Ramos (cell line): Measurements from ENCODE around the gene SUPT3H.
"Not testable (repeated sequence)": the region's sequence is repeated elsewhere in the genome, so short reads cannot be mapped to it uniquely, and the experiment has no call there.

Source experiments
- in situ Hi-C: fragments of 300-500 bp; cut with MboI; formaldehyde crosslinking; loops from one replicate; pipeline ENCODE4 v1.14.3; 2022; ENCODE audit warnings: low sequenced_read_pairs; ENCODE audit not compliant: unreplicated experiment

Gene SUPT3H

DNA sequence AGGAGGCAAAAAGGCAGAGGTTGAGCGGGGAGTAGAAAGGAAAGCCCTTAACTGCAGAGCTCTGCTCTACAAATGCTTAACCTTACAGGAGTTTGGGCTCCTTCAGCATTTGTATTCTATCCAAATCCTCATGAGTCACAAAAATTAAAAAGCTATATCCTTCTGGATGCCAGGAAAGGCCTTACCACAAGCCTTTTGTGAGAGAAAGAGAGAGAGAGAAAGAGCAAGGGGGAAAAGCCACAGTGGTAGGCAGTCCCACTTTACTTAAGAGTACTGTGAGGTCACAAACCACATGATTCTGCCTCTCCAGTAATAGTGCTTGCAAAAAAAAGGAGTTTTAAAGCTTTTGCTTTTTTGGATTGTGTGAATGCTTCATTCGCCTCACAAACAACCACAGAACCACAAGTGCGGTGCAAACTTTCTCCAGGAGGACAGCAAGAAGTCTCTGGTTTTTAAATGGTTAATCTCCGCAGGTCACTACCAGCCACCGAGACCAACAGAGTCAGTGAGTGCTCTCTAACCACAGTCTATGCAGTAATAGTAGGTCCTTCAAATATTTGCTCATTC is 49.7 kb downstream of the SUPT3H start, which contains the start of gene RUNX2:
RUNX2 (plus strand) TSS at position 375 of the 567 bp plus-strand sequence. CDS start 397 bp downstream, outside the sequence.
- in situ Hi-C loops: no loop called here

DNA sequence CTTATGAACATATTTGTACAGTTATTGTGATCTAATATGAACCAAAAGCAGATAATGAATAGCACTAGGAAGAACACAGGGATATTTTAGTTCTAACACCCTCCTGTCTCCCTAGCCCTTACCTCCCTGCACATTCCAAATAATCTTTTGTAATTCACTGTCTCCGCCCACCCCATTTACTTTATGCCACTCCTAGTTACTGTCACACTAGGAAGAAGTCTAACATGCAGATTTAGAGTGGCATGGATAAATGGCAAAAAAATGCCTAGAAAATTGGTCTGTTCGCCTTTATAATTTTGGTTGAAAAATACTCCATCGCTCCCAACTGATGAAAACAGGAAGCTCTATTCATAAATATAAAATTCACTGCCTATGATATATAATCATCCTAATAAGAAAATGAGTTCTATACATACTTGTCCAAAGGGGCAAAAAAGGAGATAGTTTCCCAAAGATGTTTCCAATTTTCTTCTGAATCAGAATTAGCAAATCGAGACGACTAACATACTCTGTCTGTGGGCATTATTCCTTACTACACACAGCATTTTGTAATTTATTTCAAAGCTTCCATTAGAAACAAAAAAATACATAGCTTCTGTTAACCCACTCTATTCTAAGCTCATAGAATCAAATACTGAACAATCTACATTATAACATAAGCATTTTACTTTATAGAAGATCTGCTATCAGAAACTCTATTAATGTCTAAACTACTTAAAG is 50.9 kb downstream of the SUPT3H start:
- in situ Hi-C loops: no loop called here

DNA sequence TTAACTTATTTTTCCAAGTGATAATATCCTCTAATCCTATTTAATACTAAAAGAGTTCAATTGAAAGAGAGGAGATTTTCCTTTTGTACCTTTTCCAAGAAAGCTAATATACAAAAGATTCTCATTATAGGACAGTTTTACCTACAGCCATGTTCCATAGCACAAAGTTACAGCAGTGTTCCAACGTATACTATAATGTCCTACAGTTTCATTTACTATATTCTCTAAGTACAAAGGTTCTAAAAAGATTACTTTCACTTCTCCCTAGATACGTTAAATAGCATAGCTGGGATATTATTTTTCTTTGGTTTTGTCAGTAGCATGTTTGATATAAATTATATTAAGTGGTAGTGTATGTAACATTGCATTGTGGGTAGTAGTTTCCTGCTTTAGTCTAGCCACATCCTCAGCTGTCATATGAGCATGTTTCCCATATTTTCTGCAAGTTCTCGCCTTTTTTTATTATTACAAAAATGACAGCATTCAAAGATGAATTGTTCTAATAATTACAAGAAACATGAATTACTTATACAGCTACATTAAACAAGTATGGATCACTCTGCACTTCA is 54.0 kb downstream of the SUPT3H start:
- in situ Hi-C loops: no loop called here

DNA sequence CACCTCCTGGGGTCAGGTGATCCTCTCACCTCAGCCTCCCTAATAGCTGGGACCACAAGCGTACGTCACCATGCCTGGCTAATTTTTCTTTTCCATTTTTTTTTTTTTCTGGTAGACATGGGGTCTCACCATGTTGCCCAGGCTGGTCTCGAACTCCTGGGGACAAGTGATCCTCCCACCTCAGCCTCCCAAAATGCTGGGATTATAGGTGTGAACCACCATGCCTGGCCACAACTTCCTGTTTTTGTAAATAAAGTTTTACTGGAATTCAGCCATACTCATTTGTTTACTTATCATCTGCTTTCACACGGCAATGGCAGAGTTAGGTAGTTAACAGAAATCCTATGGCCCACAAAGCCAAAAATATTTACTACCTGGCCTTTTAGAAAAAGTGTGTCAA is 57.4 kb downstream of the SUPT3H start:
- in situ Hi-C loops: no loop called here

DNA sequence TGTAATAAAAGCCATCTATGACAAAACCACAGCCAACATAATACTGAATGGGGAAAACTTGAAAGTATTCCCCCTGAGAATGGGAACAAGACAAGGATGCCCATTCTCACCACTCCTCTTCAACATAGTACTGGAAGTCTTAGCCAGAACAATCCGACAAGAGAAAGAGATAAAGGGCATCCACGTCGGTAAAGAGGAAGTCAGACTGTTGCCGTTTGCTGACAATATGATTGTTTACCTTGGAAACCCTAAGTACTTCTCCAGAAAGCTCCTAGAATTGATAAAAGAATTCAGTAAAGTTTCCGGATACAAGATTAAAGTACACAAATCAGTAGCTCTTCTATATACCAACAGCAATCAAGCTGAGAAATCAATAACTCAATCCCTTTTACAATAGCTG is 63.6 kb downstream of the SUPT3H start:
- in situ Hi-C loops: no loop called here

DNA sequence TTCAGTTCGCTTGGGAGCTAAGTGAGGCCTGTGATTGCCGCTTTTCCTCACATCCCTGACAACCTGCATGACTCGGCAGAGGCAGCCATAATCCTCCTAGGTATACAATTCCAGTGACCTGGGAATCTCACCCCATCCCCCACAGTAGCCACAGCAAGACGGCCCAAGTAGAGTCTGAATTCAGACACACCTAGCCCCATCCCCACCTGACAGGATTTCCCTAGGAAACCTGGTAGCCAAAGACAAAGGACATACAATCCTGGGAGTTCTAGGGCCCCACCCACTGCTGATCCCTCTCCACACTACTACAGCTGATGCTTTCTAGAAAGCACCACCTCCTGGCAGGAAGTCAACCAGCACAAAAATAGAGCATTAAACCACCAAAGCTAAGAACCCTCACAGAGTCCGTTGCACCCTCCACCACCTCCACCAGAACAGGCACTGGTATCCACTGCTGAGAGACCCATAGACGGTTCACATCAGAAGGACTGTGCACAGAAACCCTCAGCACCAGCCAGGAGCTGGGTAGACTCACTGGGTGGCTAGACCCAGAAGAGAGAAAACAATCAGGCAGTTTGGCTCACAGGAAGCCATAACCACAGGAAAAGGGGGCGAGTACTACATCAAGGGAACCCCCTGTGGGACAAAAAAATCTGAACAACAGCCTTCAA is 67.5 kb downstream of the SUPT3H start:
- in situ Hi-C loops: no loop called here

DNA sequence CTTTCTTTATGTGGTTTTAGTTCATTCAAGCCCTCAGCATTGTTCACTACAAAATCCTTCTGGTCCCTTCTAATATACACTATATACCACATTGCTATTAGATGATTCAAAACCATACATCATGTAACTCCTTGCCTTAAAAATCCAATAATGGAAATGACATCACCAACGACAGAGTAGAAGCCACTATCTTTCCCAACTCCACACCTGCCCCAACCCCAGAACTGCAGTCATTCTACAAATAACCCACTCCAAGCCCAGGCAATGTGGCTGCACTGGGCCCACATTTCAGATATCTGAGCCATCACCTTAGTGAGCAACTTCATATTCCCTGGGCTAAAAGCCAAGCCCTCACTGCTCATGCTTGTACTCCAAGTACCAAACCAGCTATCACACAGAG is 72.2 kb downstream of the SUPT3H start:
- in situ Hi-C loops: no loop called here

DNA sequence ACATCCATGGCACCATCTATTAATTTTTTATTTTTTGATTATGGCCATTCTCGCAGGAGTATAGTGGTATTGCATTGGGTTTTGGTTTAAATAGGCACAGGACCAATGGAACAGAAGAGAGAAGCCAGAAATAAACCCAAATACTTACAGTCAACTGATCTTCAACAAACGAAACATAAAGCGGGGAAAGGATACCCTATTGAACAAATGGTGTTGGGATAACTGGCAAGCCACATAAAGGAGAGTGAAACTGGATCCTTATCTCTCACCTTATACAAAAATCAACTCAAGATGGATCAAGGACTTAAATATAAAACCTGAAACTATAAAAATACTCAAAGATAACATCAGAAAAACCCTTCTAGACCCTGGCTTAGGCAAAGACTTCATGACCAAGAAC is 74.9 kb downstream of the SUPT3H start:
- in situ Hi-C loops: no loop called here

DNA sequence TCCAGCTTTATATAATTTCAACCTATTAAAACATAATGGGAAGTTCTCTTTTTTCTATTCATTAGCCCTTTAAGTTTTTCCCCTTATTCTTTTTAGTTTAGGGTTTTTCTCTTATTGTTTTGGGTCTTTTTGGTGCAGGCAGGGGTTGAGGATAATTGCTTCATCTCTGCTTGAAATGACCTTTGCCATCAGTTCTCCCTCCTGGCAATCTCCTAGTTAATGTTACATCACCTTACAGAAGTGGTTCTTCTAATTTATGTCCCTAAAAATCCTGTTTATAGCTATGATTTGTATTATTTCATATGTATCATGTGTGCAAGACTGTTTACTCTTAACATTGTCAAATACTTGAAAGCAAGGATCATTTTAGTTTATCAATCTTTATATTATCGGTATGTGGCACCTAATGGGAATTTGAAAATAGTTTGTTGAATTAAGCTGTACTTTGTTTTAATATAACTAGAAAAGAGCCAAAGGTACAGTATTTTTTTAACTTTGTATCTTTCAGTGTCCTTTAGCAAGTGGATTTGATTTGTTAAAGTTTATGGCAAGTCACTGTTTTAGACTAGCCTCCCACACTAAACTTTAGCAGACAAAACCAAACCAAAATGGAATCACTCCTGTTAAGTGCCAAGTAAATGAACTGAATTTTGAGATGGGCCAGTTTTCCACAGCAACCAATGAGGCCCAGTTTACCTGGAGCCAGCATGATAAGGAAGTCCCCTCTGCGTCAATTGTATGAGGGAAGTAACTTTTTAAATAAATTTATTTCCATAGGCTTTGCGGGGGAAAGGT is 76.2 kb downstream of the SUPT3H start:
- in situ Hi-C loops: no loop called here

DNA sequence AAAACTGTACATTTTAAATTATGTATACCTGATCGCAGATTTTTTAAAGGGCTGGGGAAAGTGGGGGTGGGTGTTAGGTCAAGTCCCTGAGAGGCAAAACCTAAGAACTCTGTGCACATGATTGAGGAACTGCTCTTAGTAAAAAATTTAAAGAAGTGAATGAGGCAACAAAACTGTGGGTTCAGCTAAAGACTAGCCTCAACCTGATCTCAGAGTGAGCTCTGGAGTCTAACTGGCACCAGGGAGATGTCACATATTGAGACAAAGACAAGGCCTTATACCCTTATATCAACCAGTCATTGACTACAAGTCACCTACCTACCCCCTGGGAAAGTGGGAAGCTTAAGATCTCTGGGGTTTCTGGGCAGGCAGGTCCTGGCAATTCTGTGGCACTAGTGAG is 77.0 kb downstream of the SUPT3H start:
- in situ Hi-C loops: no loop called here

DNA sequence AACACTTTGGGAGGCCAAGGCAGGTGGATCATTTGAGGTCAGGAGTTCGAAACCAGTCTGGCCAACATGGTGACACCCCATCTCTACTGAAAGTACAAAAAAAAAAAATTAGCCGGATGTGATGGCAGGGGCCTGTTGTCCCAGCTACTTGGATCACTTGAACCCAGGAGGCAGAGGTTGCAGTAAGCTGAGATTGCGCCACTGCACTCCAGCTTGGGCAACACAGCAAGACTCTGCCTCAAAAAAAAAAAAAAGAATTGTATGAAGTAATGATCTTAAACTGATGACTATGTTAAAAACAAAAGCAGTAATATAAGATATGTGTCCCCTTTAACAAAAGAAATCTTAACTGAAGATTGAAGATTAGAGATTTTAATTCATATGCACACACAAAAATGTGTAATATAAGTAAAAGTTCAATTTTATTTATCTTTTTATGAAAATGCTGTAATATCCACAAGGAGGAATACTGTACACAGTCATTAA is 78.6 kb downstream of the SUPT3H start:
- in situ Hi-C loops: no loop called here

DNA sequence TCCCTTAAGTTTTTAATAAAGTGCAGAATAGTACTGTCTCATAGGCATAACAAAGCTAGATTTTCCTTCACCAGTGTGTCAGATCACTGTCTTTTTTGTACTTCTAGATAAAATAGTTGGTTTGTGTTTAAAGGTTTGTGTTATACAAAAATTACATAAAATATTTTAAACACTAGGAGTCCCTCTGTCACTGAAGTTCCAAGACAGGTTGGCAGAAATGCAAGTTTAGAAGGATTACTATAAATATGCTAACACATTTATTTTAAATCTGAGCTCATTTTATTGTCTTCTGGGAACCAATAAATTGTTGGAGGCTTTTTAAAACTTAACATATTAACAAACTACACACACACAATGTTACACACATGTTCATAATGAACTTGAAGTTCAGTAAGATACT is 80.4 kb downstream of the SUPT3H start:
- in situ Hi-C loops: no loop called here

DNA sequence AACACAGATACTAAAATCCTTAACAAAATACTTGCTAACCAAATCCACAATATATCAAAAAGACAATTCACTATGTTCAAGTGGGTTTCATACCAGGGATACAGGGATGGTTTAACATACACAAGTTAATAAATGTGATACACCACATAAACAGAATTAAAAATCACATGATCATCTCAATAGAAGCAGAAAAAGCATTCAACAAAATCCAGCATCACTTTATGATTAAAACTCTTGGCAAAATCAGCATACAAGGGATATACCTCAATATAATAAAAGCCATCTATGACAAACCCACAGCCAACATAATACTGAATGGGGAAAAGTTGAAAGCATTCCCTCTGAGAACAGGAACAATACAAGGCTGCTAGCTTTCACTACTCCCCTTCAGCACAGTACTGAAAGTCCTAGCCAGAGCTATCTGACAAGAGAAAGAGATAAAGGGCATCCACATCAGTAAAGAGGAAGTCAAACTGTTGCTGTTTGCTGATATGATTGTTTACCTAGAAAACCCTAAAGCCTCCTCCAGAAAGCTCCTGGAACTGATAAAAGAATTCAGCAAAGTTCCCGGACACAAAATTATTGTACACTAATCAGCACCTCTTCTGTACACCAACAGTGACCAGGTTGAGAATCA is 83.6 kb downstream of the SUPT3H start:
- in situ Hi-C loops: not testable (repeated sequence)

DNA sequence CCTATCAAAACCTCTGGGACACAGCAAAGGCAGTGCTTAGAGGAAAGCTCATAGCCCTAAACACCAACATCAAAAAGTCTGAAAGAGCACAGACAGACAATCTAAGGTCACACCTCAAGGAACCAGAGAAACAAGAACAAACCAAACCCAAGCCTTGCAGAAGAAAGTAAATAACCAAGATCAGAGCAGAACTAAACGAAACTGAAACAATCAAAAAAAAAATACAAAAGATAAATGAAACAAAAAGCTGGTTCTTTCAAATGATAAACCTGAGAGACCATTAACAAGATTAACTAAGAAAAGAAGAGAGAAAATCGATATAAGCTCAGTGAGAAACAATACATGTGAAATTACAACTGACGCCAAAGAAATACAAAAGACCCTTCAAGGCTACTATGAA is 84.4 kb downstream of the SUPT3H start:
- in situ Hi-C loops: no loop called here

DNA sequence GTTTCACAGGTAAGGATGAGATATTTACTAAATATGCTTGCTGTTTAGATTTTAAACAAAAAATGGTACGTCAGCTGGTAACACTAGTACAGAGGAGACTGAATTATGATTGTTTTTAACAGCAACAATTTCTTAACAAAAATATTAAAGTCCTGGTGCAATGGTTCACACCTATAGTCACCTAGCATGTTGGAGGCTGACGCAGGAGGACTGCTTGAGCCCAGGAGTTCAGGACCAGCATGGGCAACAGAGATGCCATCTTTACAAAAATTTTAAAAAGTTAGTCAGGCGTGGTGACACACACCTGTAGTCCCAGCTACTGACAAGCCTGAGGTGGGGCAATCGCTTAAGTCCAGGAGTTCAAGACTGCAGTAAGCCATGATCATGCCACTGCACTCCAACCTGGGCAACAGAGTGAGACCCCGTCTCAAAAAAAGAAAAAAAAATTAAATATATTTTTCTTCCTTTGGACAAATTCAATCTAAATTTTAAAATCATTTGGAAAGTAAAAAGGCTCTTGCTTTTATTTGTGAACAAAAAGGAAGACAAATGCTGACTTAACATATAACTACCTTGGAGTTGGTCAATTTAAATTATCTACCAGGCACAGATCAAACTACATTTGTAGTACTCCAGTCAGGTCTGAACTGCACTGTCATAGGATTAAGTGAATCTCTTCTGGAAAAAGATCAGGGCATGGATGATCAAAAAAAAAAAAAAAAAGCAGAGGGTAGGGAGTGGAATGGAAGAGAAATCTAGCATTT is 87.8 kb downstream of the SUPT3H start:
- in situ Hi-C loops: no loop called here

DNA sequence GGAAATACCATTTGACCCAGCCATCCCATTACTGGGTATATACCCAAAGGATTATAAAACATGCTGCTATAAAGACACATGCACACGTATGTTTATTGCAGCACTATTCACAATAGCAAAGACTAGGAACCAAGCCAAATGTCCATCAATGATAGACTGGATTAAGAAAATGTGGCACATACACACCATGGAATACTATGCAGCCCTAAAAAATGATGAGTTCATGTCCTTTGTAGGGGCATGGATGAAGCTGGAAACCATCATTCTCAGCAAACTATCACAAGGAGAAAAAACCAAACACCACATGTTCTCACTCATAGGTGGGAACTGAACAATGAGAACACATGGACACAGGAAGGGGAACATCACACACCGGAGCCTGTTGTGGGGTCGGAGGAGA is 91.0 kb downstream of the SUPT3H start:
- in situ Hi-C loops: not testable (repeated sequence)

DNA sequence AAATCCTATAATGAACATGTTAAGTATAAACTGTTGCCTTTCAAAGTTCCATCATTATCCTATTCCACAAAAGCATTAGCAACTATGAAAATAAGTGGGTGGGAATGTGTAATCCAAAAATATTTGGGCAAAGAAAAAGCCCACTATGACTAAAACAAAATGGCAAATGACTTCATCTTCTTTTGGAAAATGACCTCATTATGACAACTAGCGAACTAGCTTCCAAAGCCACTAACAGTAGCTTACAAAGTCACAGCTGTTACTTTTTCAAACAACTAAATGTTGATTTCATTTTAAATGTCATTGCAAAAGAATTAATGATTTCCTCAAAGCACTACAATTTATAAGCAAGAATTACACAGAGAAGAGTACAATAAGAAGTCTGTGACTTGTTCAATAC is 99.4 kb downstream of the SUPT3H start:
- in situ Hi-C loops: no loop called here

DNA sequence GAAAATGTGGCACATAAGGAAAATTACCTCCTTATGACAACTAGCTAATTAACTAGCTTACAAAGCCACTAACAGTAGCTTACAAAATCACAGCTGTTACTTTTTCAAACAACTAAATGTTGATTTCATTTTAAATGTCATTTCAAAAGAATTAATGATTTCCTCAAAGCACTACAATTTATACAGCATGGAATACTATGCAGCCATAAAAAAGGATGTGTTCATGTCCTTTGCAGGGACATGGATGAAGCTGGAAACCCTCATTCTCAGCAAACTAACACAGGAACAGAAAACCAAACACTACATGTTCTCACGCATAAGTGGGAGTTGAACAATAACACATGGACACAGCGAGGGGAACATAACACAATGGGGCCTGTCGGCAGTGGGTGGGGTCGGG is 100.0 kb downstream of the SUPT3H start:
- in situ Hi-C loops: not testable (repeated sequence)

DNA sequence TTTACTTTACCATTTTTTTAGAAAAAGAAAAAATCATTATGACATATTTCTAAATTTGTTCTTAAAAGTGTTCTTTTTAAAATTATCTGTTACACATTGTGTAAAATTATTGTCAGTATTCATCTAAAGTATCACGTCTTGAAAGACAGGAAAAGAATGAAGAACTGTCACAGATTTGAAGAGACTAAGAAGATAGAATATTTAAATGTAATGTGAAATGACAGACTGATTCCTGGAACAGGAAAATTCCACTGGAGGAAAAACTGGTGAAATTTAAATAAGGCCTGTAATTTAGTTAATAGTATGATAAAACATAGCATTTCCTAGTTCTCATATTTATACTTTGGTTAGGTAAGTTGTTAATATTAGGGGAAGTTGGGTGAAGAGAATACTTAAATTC is 102.4 kb downstream of the SUPT3H start:
- in situ Hi-C loops: no loop called here
